ENCODE results near the gene CRTC1.

The CRTC1 gene

GRCh38 chr19:18683109-18683957, at the start of gene CRTC1:
Gene CRTC1, plus strand, starts transcription at chr19:18683680. Its CDS starts 23 bp downstream, at chr19:18683703.
- peak; percentile 76 for DNase-seq (ENCODE audit: low spot score)

- peak; percentile 61 for DNase-seq (ENCODE audit: low spot score)
These were observed 48.7 kb upstream of the CRTC1 start for GRCh38 chr19:18634612-18635297.

DNA sequence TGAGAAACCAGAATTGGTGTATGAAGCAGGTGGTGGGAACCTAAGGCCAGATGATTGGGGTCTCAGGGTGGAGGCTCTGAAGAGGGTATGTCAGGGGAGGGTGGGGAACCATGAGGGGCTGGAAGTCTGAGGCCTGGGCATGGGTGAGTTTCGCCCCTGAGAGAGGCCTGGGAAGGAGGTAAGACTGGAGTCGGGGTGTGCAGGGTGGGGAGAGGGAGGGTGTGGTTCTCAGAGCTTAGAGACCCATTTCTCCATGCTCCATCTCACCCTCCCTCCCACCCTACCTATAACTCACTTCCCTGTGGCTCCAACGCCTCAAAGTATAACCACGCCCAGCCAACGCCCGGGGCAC, 47.7 kb upstream of the CRTC1 start:
- DNase-seq (ENCODE audit: low spot score) = no peak

GRCh38 chr19:18636183-18636968, 47.1 kb upstream of the CRTC1 start:
- DNase-seq (ENCODE audit: low spot score) = peak; percentile 94

- no peak for DNase-seq (ENCODE audit: low spot score)
These were observed 46.4 kb upstream of the CRTC1 start, which contains the start of gene KLHL26 for GRCh38 chr19:18636969-18637629. Gene KLHL26, plus strand, starts transcription at chr19:18637028. Its CDS starts 27 bp downstream, at chr19:18637055.

- peak; percentile 18 for DNase-seq (ENCODE audit: low spot score)
These were observed 45.5 kb upstream of the CRTC1 start for GRCh38 chr19:18637673-18638630.

GRCh38 chr19:18639706-18640243, 43.7 kb upstream of the CRTC1 start:
- DNase-seq (ENCODE audit: low spot score) = no peak

DNA sequence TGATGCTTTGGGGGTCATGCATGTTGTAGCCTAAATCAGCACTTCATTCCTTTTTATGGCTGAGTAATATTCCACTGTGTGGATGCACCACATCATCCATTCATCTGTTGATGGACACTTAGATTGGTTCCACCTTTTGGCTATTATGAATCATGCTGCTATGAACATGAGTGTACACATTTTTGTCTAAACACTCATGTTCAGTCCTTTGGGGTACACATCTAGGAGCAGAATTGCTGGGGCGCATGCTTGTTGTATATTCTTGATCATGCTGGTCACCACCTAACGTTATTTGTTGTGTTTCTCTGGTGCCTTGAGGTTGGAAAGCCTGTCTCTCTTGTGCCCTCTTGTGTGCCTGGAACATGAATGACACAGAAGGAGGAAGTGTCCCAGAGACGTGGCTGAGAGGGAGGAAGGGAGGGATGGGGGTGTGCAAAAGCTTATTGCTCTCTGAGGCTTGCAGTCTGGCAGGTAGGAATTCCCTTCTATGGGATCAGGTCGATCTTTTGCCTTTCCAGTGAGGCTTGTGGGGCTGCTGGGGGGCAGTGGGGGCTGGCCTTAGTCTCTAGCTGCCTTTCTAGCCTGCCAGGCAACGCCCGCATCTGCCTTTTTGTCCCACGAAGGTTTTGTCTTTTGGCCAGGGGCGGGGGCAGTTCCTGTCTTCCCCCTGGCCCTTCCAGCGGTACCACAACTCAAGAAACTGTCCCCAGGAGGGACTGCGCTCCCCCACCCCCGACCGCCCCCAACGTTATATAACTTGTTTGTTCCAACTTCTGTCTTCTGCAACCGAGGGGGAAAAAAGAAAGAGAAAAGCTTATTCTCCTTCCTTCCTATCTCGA, 39.1 kb upstream of the CRTC1 start:
- DNase-seq (ENCODE audit: low spot score) = no peak

GRCh38 chr19:18645035-18645511, 38.4 kb upstream of the CRTC1 start:
- no peak for DNase-seq (ENCODE audit: low spot score)

DNA sequence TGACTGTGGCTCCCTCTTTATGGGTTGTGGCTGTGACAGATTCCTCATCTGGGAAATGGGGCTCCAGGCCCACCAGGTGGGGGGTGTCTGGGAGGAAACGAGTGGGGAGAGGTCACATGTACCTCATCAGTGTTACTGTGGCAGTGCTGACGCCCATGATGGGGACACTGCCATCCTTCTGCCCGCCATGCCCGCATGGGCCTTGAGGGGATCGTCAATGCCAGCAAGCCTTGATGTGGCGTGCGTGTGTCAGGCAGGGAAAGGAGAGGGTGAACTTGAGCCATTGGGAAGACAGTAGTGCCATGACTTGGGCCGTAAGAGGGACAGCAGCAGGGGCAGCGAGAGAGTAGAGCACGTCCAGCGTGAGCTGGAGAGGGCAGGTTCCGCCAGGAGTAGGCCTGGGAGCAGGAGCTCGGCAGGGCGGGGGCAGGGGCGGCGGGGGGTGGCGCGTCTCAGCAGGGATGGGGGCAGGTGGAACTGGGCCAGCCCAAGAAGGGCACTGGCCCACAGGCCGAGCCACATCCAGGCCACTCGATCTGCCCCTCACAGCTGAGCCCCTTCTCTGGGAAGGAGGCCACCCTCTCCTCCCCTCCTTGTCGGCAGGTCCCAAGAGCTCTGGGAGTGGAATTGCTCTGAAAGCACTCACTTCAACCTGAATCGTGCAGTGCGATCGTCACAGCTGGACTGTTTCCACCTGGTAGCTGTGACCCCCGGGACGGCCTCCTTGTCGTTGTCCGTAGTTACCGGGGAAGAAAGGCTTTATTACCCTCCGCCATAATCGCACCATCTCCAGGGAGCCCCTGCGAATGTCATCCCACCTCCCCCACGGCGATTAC, 36.7 kb upstream of the CRTC1 start:
- no peak for DNase-seq (ENCODE audit: low spot score)

- DNase-seq (ENCODE audit: low spot score) = no peak
These were observed 36.1 kb upstream of the CRTC1 start for GRCh38 chr19:18647371-18647767.

DNA sequence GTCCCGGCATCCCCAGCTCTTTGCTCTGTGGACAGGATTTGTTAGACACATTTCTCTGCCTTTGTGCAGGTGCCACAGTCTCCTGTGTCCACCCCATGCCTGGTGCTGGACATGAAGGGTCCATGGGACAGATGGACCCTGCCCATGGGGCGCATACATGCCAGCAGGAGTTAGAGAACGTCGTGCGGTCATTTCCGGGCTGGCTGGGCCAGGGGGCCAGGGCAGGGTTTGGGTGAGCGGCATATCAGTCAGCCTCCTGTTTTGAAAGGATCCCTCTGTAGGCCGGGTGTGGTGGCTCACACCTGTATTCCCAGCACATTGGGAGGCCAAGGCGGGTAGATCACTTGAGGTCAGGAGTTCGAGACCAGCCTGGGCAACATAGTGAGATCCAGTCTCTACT, 35.7 kb upstream of the CRTC1 start:
- DNase-seq (ENCODE audit: low spot score) = no peak

DNA sequence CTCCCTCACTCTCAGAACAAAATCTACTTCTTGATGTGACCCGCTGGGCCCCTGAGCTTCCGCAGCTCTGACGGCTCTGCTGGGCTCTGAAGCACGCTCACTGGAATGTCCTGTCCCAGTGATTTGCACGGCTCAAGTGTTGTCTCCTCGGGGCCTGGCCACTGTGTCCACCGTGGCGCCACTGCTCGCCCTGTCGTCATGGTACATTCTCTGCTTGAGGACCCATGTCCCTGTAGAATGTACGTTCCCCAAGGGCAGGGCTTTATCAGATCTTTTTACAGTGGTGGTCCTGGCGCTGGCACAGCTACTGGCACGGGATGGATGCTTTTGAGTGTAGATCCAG, 34.5 kb upstream of the CRTC1 start:
- DNase-seq (ENCODE audit: low spot score) = no peak

DNA sequence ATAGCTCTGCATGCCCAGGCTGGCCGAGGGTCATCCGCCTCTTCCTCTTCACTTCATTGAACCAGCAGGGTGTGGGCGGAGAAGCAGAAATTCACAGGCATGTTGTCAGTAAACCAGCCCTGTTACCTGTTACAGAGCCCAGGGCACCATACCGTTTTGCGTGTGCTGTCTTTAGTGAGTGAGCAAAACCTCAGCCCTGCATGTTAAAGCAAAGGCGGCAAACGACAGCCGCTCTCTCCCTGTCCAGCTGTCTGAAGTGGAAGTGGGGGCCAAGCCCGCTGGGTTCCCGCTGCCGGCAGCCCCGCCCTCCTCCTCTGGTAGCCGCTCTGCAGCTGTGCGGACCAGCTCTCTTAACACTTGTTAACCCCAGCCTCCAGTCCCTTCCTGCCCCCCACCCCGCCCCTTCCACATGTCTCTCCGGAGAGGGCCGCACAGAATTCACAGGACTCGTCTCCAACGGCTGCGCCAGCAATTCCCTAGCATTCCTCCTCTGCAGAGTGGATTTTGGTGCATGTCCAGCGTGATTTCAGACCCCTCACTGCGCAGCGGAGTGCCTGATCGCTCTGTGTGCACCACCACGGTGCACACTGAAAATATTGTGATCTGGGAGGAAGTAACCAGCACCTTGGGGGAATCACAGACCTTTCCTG, 34.0 kb upstream of the CRTC1 start:
- peak; percentile 33 for DNase-seq (ENCODE audit: low spot score)

- DNase-seq (ENCODE audit: low spot score) = no peak
These were observed 33.5 kb upstream of the CRTC1 start for GRCh38 chr19:18650021-18650390.

DNA sequence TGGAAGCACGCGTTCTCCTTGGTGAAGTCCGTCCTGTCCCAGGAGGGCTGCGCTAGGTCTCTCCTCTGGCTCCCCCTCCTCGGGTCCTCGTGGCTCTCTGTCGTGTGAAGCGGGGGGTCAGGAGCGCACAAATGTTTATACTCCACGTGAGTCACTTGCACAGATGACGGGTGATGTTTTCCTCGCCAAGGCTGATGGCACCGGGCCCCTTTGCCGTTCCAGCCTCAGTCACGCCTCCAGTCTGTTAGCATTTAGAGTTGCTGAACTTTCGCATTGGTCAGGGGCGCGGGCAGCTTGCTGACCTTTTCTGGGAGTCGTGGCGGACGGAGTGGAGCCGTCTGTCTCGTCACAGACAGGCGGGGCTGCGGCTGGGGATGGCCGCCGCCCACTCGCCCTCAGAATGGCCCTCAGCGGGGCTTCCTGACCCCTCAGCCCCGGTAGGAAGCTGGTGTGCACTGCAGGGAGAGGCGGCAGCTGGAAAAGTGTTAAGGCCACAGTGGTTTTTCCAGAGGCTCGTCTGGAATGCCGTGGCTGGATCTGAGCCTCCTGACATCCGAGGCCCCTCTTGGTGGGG, 32.9 kb upstream of the CRTC1 start:
- no peak for DNase-seq (ENCODE audit: low spot score)

- DNase-seq (ENCODE audit: low spot score) = no peak
These were observed 32.2 kb upstream of the CRTC1 start for GRCh38 chr19:18651300-18651699.

DNA sequence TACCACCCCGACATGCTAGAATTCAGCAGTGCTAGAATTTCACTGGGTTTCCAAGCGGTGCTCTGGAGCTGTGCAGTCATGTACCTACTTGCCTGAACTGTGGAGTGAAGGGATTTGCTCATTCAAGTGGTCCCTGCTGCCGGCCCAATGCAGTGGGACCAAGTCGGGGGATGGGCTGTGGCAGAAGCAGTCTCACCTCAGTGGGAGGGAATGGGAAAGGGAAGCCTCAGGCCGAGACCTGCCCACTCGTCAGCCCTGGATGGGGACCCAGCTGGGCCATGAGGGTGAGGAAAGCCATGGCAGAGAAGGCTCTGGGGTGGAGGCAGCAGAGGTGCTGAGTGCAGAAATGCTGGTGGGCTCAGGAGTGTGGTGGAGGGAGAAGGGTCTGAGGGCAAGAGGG, 31.7 kb upstream of the CRTC1 start:
- DNase-seq (ENCODE audit: low spot score) = no peak
